Nephron (organoid): ENCODE measurements around the gene PLS3.
A peak's percentile ranks its signal among the peaks of the same experiment; 100 is the strongest.

Source experiments
- H3K27ac Mint-ChIP-seq, 3 experiments: 2 replicates each; pipeline ENCODE4 v1.8.0; 2020; ENCODE audit warnings: mixed read lengths in 3 of 3, mild to moderate bottlenecking in 2 of 3, moderate library complexity in 1 of 3
- H3K27me3 Mint-ChIP-seq: 2 replicates; pipeline ENCODE4 v1.8.0; 2021; ENCODE audit warnings: low read depth, mild to moderate bottlenecking, moderate library complexity, mixed read lengths
- H3K36me3 Mint-ChIP-seq: 2 replicates; pipeline ENCODE4 v1.8.0; 2020; ENCODE audit warnings: low read depth, mixed read lengths
- H3K4me1 Mint-ChIP-seq: 2 replicates; pipeline ENCODE4 v1.8.0; 2020; ENCODE audit warnings: mixed read lengths
- H3K4me3 Mint-ChIP-seq, 3 experiments: 2 replicates each; pipeline ENCODE4 v1.8.0; 2020; ENCODE audit warnings: mild to moderate bottlenecking in 3 of 3, mixed read lengths in 3 of 3, moderate library complexity in 2 of 3
- H3K9me3 Mint-ChIP-seq: 2 replicates; pipeline ENCODE4 v1.8.0; 2020; ENCODE audit warnings: mixed read lengths
- CTCF ChIP-seq, 3 experiments: fragments of 200-600 bp; sonication (generic); IDR thresholded peaks; one replicate each; pipeline ENCODE4 v1.5.0; 2021; ENCODE audit warnings: antibody characterized with exemption in 3 of 3; ENCODE audit not compliant: unreplicated experiment in 3 of 3

PLS3 gene

DNA sequence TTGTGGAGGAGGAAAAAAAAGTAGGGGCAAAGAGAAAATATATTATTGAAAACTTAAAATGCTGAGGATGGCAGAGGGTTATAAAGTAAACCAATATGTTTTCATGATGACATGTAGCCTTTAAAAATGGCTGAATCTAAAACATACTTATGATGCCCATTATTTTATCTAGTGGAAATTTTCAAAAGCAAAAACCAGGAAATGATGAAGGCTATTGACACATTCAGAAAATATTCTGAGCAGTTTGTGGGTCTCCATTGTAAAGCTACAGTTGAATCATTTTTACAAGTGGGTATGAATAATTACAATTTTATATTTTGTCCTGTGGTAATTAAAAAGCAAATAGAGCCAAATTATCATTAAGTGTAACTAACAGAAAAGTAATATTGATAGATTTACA is 10.7 kb downstream of the PLS3 start:
- Mint-ChIP-seq H3K27ac (peak overlapping the region in 2 of 3 experiments; percentile 27 to 61), H3K4me3 (no peak overlapping the region), H3K4me1 (peaks cover 24% of the 10 kb centered on the region), H3K36me3 (peaks cover 22% of the 10 kb centered on the region), H3K27me3 (no peaks in the 10 kb centered on the region), H3K9me3 (no peaks in the 10 kb centered on the region)
- no peak for TF ChIP-seq CTCF (IDR thresholded peaks at IDR 0.05; ENCODE audit: unreplicated experiment in 3 of 3)

GRCh38 chrX:115573185-115573584 is 12.2 kb downstream of the PLS3 start:
- Mint-ChIP-seq H3K4me1 (peaks cover 14% of the 10 kb centered on the region), H3K27me3 (no peaks in the 10 kb centered on the region), H3K9me3 (no peaks in the 10 kb centered on the region), H3K36me3 (peaks cover 36% of the 10 kb centered on the region), H3K27ac (no peak overlapping the region), H3K4me3 (no peak overlapping the region)
- TF ChIP-seq CTCF (IDR thresholded peaks at IDR 0.05; ENCODE audit: unreplicated experiment in 3 of 3), result no peak

DNA sequence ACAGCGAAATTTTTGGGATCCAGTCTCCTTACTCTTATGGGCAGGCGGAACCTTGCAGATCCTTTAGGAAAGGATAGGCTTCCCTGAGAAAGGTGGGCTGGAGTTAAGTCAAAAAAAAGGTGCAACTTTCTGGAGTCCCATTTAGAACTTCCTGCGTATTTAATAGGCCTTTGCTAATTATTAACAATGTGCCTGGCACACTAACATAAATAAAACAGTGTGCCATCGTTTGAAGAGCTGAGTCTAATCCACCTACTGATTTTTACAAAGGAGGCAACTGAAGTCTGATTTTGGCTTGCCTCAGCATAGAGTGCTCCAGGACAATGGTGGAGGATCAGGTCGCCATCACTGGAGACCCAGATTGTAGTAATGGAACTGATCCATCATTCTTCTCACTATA is 15.7 kb downstream of the PLS3 start:
- H3K4me3 Mint-ChIP-seq, result no peak overlapping the region
- H3K27me3 Mint-ChIP-seq, result no peaks in the 10 kb centered on the region
- H3K4me1 Mint-ChIP-seq, result peaks cover 15% of the 10 kb centered on the region
- peaks cover 42% of the 10 kb centered on the region for H3K36me3 Mint-ChIP-seq
- H3K27ac Mint-ChIP-seq, result no peak overlapping the region
- no peaks in the 10 kb centered on the region for H3K9me3 Mint-ChIP-seq
- TF ChIP-seq CTCF (IDR thresholded peaks at IDR 0.05; ENCODE audit: unreplicated experiment in 3 of 3), result no peak

DNA sequence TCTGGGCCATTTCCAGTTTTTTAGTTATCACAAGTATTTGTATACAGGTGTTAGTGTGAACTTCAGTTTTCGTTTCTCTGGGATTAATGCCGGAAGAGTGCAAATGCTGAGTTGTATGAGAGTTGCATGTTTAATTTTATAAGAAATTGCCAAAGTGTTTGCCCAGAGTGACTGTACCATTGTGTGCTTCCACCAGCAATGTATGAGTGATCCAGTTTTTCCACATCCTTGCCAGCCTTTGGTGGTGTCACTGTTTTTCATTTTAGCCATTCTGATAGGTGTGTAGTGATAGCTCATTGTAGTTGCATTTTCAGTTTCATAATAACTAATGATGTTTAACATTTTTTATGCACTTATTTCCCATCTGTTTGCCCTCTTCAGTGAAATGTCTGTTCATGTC is 18.4 kb downstream of the PLS3 start:
- Mint-ChIP-seq H3K9me3 (no peaks in the 10 kb centered on the region), H3K4me3 (no peak overlapping the region), H3K4me1 (peaks cover 41% of the 10 kb centered on the region), H3K36me3 (peaks cover 41% of the 10 kb centered on the region), H3K27ac (peak overlapping the region in 1 of 3 experiments; percentile 39), H3K27me3 (no peaks in the 10 kb centered on the region)
- no peak for TF ChIP-seq CTCF (IDR thresholded peaks at IDR 0.05; ENCODE audit: unreplicated experiment in 3 of 3)

- peak overlapping the region in 1 of 3 experiments; percentile 39 for H3K27ac Mint-ChIP-seq
- H3K4me3 Mint-ChIP-seq, result no peak overlapping the region
- no peaks in the 10 kb centered on the region for H3K9me3 Mint-ChIP-seq
- H3K4me1 Mint-ChIP-seq, result peaks cover 46% of the 10 kb centered on the region
- H3K36me3 Mint-ChIP-seq, result peaks cover 39% of the 10 kb centered on the region
- no peak for TF ChIP-seq CTCF (IDR thresholded peaks at IDR 0.05; ENCODE audit: unreplicated experiment in 3 of 3)
- H3K27me3 Mint-ChIP-seq, result no peaks in the 10 kb centered on the region
Measured at GRCh38 chrX:115579786-115580294, 18.9 kb downstream of the PLS3 start.
